Activated CD4-positive, CD25-positive, alpha-beta regulatory T cell treated with anti-CD3 and anti-CD28 coated beads, Interleukin-2, amount 50 U/mL, for 24 hours (primary cell): Measurements from ENCODE around the gene NXPH3.
"Not testable (repeated sequence)": the region's sequence is repeated elsewhere in the genome, so short reads cannot be mapped to it uniquely, and the experiment has no call there.

ENCODE experiments used
- ATAC-seq, 2 donors: fragments of 150-1000 bp; cut with Tn5 transposase; one replicate each; pipeline ENCODE4 v1.10.0; 2021; ENCODE audit warnings: mild to moderate bottlenecking in 1 of 2, moderate library complexity in 1 of 2

The NXPH3 gene

GRCh38 chr17:49554694-49555494 lies 20.8 kb upstream of the NXPH3 start:
- no peak for ATAC-seq

GRCh38 chr17:49555495-49556222 lies 20.0 kb upstream of the NXPH3 start:
- ATAC-seq, result no peak

- peak; percentile 97 to 98 for ATAC-seq
Measured at GRCh38 chr17:49556223-49556943, 19.3 kb upstream of the NXPH3 start.

- no peak for ATAC-seq
Measured at GRCh38 chr17:49557312-49558024, 18.2 kb upstream of the NXPH3 start.

GRCh38 chr17:49564638-49565037 lies 11.0 kb upstream of the NXPH3 start:
- no peak for ATAC-seq

- ATAC-seq, result no peak
Measured at GRCh38 chr17:49565948-49566491, 9.7 kb upstream of the NXPH3 start.

GRCh38 chr17:49566668-49567071 lies 9.0 kb upstream of the NXPH3 start:
- no peak for ATAC-seq

GRCh38 chr17:49567104-49567521 lies 8.6 kb upstream of the NXPH3 start:
- ATAC-seq, result no peak

- peak; percentile 48 to 64 for ATAC-seq
Measured at GRCh38 chr17:49567871-49568694, 7.6 kb upstream of the NXPH3 start.

- ATAC-seq, result not testable (repeated sequence)
Measured at GRCh38 chr17:49568695-49569047, 7.0 kb upstream of the NXPH3 start.

- no peak for ATAC-seq
Measured at GRCh38 chr17:49570540-49571242, 5.0 kb upstream of the NXPH3 start.

GRCh38 chr17:49571283-49571682 lies 4.4 kb upstream of the NXPH3 start:
- ATAC-seq, result no peak

- no peak for ATAC-seq
Measured at GRCh38 chr17:49571764-49572163, 3.9 kb upstream of the NXPH3 start.

GRCh38 chr17:49572226-49572625 lies 3.4 kb upstream of the NXPH3 start:
- ATAC-seq, result no peak

- no peak for ATAC-seq
Measured at GRCh38 chr17:49572806-49573420, 2.8 kb upstream of the NXPH3 start.

GRCh38 chr17:49573510-49574322 lies 2.0 kb upstream of the NXPH3 start:
- no peak for ATAC-seq

GRCh38 chr17:49574323-49574781 lies 1.3 kb upstream of the NXPH3 start:
- ATAC-seq, result no peak

GRCh38 chr17:49574945-49575678 lies 559 bp upstream of the NXPH3 start:
- peak in 1 of 2 donors; percentile 6 for ATAC-seq
